HTR-8/SVneo (cell line): ENCODE measurements around the gene LONRF2.
A peak's percentile ranks its signal among the peaks of the same experiment; 100 is the strongest.
"Not testable (repeated sequence)": the region's sequence is repeated elsewhere in the genome, so short reads cannot be mapped to it uniquely, and the experiment has no call there.

Source experiments
- DNase-seq: peaks from one replicate; pipeline ENCODE4 v3.0.0; 2011; ENCODE audit warnings: low spot score, mixed read lengths; ENCODE audit not compliant: insufficient read length
- FAIRE-seq: peaks from 2 replicates; lab custom pipeline; 2011; peaks lifted over from hg19 to GRCh38; lab: Jason Lieb, UNC

The LONRF2 gene

DNA sequence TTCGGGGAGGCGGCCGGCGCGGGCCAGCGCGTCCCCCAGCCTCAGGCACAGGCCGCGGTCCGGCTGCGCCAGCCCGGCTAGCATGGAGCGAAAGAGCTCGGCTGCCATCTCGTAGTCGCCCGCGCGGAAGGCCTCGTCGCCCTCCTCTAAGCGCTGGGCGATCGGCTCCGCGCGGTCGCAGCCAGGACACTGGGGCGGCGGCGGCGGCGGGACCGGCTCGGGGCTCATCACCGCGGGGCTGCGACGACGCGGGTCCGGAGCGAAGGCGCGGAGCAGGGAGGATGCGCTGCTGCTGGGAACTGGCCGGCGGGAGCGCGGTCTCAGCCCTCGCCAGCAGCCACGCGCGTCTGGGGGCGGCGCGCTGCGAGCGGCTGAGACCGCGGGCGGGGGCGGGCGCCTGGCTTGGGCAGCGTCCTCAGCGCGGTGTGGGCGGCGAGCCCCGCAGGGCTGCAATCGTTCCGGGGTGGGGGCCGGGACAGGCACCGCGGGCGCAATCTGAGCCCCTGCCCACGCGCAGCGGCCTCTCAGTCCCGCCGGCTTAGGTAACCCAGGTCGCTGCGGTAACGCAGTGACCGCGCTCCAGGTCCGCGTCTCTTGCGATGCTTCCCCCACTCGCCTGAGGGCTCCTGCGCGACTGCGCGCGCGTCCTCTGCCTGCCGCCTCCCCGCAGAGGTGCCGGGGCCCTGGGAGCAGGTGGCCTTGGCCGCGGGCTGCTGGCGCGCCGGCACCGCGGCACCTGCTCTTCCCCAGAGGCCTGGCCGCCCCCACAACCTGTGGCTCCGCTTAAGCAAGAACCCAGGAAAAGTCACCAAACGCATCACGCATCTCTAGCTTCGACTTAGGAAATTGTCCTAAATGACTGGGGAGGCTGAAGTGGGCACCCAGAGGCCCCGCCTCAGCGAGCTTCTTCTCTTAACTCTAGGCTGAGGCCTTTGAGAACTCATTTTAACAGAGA is at the start of gene LONRF2:
LONRF2 (minus strand) TSS at position 636 of the 955 bp plus-strand sequence; CDS start at position 228, 408 bp downstream.
- DNase-seq (peak; percentile 25), FAIRE-seq (no peak)

- FAIRE-seq (no peak), DNase-seq (no peak)
Observed at GRCh38 chr2:100367163-100367562, 44.9 kb upstream of the LONRF2 start.

DNA sequence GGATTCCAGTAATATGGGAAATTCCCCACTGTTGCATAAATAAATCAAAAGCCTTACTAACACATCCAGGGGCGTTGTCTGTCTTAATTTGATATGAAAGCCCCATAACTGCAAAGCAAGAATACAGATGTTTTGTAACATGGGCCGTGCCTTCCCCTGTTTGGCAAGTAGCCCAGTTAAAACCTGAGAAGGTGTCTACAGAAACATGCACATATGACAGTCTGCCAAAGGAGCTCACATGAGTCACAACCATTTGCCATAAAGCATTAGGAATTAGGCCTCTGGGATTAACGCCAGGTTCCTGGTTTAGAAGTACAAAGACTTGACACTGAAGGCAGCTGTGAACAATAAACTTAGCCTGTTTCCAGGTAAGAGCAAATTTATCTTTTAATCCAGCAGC is 43.1 kb upstream of the LONRF2 start:
- FAIRE-seq (no peak), DNase-seq (no peak)

DNA sequence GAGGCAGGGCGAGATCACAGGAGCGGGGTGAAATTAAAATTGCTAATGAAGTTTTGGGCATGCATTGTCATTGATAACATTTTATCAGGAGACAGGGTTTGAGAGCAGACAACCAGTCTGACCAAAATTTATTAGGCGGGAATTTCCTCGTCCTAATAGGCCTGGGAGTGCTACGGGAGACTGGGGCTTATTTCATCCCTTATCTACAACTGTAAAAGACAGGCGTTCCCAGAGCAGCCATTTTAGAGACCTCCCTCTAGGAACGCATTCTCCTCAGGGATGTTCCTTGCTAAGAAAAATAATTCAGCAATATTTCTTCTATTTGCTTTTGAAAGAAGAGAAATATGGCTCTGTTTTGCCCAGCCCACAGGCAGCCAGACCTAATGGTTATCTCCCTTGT is 40.0 kb upstream of the LONRF2 start:
- DNase-seq = not testable (repeated sequence)

DNA sequence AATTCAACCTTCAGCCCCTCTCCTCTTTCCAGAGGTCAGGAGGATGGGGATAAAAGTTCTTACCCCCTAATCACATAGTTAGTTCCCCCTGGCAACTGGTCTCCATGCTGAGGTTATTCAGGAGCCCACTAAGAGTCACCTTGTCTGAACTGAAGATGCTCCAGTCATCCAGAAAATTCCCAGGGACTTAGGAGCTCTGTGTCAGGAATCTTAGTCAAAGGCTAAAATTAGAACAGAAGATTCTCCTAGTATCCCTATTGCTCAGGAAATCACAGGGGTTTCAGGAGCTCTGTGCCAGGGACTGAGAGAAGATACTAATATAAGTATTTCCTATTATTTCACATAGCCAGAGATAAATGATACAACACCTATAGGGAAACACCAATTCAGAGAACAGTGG is 37.3 kb upstream of the LONRF2 start:
- DNase-seq (no peak), FAIRE-seq (no peak)

More for the DNA sequence above, 40.0 kb upstream of the LONRF2 start:
- not testable (repeated sequence) for FAIRE-seq

DNA sequence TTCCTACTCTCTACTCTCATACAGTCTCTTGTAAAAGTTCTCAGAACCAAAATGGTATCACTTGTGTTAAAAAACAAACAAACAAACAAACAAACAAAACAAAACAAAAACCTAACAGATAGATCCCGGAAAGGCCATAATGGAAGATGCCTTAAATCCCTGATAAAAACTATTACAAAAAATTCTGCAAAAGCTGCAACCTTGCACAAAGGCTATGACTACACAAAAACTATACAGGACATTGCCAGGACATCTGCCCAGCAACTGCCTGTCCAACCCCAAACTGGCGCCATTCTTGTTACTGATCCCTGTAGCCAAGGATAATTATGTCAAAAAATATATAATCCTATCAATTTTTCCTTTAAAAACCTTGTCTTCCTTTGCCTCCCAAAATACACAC is 36.3 kb upstream of the LONRF2 start:
- no peak for FAIRE-seq
- DNase-seq = no peak

GRCh38 chr2:100352521-100352920 is 30.2 kb upstream of the LONRF2 start:
- FAIRE-seq (no peak), DNase-seq (no peak)

GRCh38 chr2:100350661-100351185 is 28.4 kb upstream of the LONRF2 start:
- FAIRE-seq = no peak
- no peak for DNase-seq

DNA sequence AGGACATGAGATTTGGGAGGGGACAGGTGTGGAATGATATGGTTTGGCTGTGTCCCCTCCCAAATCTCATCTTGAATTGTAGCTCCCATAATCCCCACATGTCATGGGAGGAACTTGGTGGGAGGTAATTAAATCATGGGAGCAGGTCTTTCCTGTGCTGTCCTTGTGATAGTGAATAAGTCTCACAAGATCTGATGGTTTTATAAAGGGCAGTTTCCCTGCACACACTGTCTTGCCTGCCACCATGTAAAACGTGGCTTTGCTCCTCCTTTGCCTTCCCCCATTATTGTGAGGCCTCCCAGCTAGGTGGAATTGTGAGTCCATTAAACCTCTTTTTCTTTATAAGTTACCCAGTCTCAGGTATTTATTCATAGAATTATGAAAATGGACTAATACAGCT is 22.8 kb upstream of the LONRF2 start:
- not testable (repeated sequence) for FAIRE-seq, DNase-seq

DNA sequence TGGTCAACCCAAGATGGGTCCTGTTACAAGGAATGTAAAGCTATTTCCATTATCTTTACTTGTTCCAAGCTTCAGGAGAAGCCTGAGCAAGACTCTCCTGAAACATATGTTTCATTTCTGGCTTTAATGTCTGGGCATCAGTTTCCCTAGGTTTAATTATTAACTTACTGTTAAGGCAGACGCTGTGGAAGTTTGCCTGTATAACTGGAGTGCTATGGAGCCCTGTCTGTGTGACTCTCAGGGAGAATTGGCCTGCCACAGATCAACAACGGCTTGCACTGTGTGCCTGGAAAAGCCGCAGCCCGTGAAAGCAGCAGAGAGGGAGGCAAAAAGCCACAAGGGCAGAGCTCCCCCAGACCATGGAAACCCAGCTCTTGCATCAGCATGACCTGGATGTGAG is 22.1 kb upstream of the LONRF2 start:
- no peak for FAIRE-seq
- DNase-seq = no peak

- not testable (repeated sequence) for FAIRE-seq
Observed at GRCh38 chr2:100342466-100342865, 20.2 kb upstream of the LONRF2 start.

GRCh38 chr2:100339823-100340222 is 17.5 kb upstream of the LONRF2 start:
- no peak for FAIRE-seq
- no peak for DNase-seq

More at GRCh38 chr2:100342466-100342865, 20.2 kb upstream of the LONRF2 start:
- not testable (repeated sequence) for DNase-seq

- FAIRE-seq (no peak), DNase-seq (no peak)
Observed at GRCh38 chr2:100334929-100335328, 12.6 kb upstream of the LONRF2 start.

DNA sequence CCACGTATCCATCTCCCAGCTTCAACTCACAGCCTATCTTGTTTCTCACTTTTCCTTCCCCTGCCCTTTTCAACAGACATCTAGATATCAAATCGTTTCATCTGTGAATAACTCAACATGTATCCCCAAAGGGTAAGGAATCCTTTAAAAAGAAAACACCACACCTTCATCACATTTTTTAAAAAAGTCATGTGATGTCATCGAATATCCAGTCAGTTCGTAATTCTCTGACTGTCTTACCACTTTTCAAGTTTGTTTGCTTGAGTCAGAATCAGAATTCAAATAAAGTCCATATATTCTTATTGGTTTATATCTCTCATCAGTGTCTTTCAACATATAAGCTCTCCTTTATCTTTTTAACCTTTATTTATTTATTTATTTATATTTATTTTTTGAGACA is 5.4 kb upstream of the LONRF2 start:
- DNase-seq = no peak
- no peak for FAIRE-seq

DNA sequence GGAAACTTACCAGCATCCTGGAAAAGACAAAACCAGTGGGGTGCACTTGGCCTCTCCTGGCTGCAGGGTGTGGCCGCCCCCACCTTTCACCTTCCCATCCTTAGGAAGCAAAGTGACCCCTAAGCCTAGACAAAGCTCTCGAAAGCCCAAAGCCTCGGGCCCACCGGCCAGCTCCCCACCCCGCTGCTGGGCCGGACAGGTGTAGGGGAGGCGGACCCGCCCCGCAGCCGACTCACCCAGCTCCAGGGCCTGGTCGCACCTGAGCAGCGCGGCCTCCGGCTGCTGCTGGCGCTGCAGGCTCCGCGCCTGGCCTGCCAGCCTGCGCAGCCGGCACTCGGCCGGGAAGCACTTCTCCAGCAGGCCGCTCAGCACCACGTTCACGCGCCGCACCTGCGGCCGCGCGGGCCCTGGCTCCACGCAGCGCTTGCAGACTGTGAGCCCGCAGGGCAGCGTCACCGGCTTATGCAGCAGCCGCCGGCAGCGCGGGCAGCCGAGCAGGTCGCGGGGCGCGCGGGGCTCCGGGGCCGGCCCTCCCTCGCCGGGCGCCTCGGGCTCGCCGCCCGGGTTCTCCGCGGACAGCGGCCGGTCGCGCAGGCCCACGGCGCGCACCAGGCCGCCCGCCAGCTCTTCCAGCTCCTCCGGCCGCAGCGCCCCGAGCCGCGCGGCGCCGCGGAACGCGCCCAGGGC is 979 bp downstream of the LONRF2 start:
- FAIRE-seq (peak; percentile 44), DNase-seq (peak; percentile 38)

DNA sequence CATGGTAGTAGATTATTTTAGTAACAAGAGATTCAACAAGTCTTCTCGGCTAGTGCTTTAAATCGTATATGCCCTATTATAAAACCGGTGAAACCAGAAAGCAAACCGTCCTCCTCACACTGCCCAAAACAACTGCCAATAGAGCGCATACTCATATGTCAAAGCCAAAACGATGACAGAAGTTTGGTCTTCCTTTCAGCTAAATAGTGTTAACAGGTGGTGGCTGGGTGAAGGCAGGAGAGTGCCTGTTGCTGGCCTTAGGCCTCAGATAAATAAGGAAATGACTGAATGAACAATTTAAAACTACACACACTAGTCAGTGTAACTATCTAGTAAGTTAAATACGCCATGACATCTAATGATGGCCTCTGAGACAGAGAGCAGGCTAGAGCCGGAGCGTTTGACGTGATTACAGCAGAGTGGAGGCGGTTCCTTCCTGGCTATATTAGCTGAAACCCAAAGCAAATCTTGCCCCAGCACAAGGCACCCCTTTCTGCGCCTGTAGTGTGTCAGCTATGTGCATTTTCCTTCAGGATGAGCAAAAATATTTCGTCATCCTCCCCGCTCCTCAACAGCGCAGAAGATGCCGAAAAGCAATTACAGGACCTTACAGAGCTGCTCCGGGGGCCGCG is 1.6 kb downstream of the LONRF2 start:
- DNase-seq (no peak), FAIRE-seq (no peak)

GRCh38 chr2:100317634-100318033 is 4.7 kb downstream of the LONRF2 start:
- no peak for FAIRE-seq

GRCh38 chr2:100309973-100310719 is 12.2 kb downstream of the LONRF2 start:
- no peak for FAIRE-seq
- no peak for DNase-seq

More at GRCh38 chr2:100317634-100318033, 4.7 kb downstream of the LONRF2 start:
- DNase-seq = no peak

DNA sequence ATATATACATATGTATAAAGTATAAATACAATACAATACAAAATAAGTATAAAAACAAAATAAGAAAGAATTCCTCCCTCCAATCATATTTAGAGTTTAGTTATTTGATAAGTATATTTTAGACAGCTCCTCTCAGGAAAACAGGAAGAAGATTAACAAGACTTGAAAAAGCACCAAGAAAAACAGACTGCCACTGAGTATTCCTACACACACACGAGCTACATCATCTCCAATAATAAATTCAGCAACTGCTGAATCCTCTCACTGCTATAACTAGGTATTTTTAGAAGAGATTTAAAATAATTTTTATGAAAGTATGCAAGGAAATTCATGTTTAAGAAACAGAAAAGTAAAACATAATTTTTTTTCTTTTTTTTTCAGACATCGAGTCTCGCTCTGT is 13.0 kb downstream of the LONRF2 start:
- FAIRE-seq (no peak), DNase-seq (no peak)

DNA sequence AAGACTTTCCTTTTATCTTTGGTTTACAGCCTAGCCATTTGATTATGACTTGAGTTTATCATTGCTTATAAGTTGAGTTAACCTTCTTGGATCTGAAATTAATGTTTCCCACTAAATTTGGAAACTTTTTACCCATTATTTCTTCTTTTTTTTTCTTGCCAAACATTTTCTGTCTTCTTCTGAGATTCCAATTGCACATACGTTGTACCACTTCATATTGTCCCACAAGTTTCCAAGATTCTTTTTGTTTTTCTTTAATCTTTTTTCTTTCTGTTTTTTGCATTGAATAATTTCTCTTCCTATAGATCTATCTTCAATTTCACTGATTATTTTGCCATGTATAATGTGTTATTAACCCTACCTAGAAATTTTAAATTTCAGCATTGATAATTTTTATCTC is 18.6 kb downstream of the LONRF2 start:
- no peak for FAIRE-seq
- DNase-seq = no peak
